ENCODE results near the gene LIMK1. TPM values are rescaled to one million over a fixed set of nuclear protein-coding genes. Genes with fewer than 3 reads are reported as not detected.

LIMK1 gene
- total and polyA plus RNA-seq, 2 donors (not counting 3 experiments of a cell fraction or from before 2014, with no cell fraction given), result 52.9 to 54.5 TPM

DNA sequence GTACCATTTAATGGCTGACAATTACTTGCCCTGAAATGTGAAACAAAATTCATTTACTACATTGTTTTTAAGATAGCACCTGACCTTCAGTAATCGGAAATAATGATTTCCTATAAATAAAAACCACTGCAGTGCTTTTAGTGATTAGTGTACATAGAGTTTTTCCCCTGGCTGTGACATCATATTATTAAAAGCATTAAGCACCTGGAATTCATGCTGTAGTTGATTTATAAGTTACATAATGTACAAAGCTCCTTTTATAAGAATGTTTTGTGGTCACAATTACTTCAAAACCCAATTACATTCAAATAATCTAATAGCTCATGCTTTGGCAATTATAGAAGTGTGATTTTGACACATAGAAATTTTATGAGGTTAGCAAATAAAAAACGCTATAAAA lies 46.3 kb downstream of the LIMK1 start:
- Histone ChIP-seq H3K4me1 (ENCODE audit: control insufficient read depth, extremely low read depth, insufficient read depth, low read length) (no peaks in the 10 kb centered on the region), H2AFZ (ENCODE audit: low read depth, low read length) (no peak overlapping the region), H3K4me2 (ENCODE audit: insufficient read depth, low read length) (no peak overlapping the region), H3K27ac (ENCODE audit: insufficient read depth, low read depth, low read length) (no peak overlapping the region), H3K4me3 (replicated peaks in 1 of 3; ENCODE audit: insufficient read depth in 1 of 3, low read depth in 1 of 3, low read length in 3 of 3) (no peak overlapping the region), H3K79me2 (ENCODE audit: control insufficient read depth, insufficient read depth, low read length) (no peaks in the 10 kb centered on the region), H3K27me3 (ENCODE audit: control insufficient read depth in 2 of 2, insufficient read depth in 2 of 2, low read length in 2 of 2) (no peaks in the 10 kb centered on the region), H3K9ac (replicated peaks; ENCODE audit: extremely low read depth, insufficient read depth, low read length) (no peak overlapping the region), H4K20me1 (replicated peaks; ENCODE audit: control insufficient read depth, extremely low read depth, insufficient read depth, low read length) (no peaks in the 10 kb centered on the region), H3K9me1 (replicated peaks; ENCODE audit: control insufficient read depth, extremely low read depth, insufficient read depth, low read length) (no peaks in the 10 kb centered on the region), H3K9me3 (replicated peaks; ENCODE audit: control insufficient read depth, insufficient read depth, low read length) (no peaks in the 10 kb centered on the region), H3K36me3 (ENCODE audit: control insufficient read depth in 2 of 2, extremely low read depth in 1 of 2, insufficient read depth in 2 of 2, low read length in 2 of 2) (no peaks in the 10 kb centered on the region)
- FAIRE-seq, result no peak
- no peak for DNase-seq (ENCODE audit: low read depth, low spot score)
- dilution Hi-C loops (cut with MboI; ENCODE audit: extremely low pct_ligation_motif_present, low sequenced_read_pairs) (no loop called here), intact Hi-C loops (cut with micrococcal nuclease) (loop anchor here (5.0 kb wide), 1 partner anchor 42 kb away; the partner anchor contains the start of gene EIF4H)
- BruUV-seq (replicated peaks), result no TSS peak
- CTCF ChIA-PET, result interaction anchor here (1.2 kb wide), 1 partner anchor 12 kb away, joined by 4 read pairs; no protein-coding TSS in a partner anchor
- POLR2A ChIA-PET, result interaction anchor here (0.7 kb wide), 1 partner anchor 101 kb away, joined by 3 read pairs; no protein-coding TSS in a partner anchor
- no peak for TF ChIP-seq POLR2AphosphoS5 (IDR thresholded peaks at IDR 0.05; ENCODE audit: insufficient read depth, low read depth, low read length)
- TF ChIP-seq, protein P1, sequence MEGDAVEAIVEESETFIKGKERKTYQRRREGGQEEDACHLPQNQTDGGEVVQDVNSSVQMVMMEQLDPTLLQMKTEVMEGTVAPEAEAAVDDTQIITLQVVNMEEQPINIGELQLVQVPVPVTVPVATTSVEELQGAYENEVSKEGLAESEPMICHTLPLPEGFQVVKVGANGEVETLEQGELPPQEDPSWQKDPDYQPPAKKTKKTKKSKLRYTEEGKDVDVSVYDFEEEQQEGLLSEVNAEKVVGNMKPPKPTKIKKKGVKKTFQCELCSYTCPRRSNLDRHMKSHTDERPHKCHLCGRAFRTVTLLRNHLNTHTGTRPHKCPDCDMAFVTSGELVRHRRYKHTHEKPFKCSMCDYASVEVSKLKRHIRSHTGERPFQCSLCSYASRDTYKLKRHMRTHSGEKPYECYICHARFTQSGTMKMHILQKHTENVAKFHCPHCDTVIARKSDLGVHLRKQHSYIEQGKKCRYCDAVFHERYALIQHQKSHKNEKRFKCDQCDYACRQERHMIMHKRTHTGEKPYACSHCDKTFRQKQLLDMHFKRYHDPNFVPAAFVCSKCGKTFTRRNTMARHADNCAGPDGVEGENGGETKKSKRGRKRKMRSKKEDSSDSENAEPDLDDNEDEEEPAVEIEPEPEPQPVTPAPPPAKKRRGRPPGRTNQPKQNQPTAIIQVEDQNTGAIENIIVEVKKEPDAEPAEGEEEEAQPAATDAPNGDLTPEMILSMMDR (IDR thresholded peaks at IDR 0.05; ENCODE audit: extremely low read depth in 1 of 2, insufficient read depth in 1 of 2, low read depth in 1 of 2, low read length in 2 of 2), result no peak
- TF ChIP-seq GATA2 (IDR thresholded peaks at IDR 0.05; ENCODE audit: insufficient read depth, insufficient read length, low read depth, low read length), result no peak
- no peak for TF ChIP-seq FOS (IDR thresholded peaks at IDR 0.05; ENCODE audit: borderline replicate concordance, insufficient read depth, low read length)
- TF ChIP-seq POLR2A (IDR thresholded peaks at IDR 0.05; ENCODE audit: low read depth, low read length), result no peak
- no peak for TF ChIP-seq EZH2 (IDR thresholded peaks at IDR 0.05; ENCODE audit: borderline replicate concordance, low read depth, low read length, severe bottlenecking)
- TF ChIP-seq JUN (IDR thresholded peaks at IDR 0.05; ENCODE audit: borderline replicate concordance, insufficient read depth, insufficient read length, low read depth), result no peak
- TF ChIP-seq MYC (IDR thresholded peaks at IDR 0.05; ENCODE audit: low read depth, low read length), result no peak
- TF ChIP-seq MAX (IDR thresholded peaks at IDR 0.05; ENCODE audit: insufficient read depth, insufficient read length), result no peak
